ENCODE results near the gene PIK3CD.

PIK3CD gene

DNA sequence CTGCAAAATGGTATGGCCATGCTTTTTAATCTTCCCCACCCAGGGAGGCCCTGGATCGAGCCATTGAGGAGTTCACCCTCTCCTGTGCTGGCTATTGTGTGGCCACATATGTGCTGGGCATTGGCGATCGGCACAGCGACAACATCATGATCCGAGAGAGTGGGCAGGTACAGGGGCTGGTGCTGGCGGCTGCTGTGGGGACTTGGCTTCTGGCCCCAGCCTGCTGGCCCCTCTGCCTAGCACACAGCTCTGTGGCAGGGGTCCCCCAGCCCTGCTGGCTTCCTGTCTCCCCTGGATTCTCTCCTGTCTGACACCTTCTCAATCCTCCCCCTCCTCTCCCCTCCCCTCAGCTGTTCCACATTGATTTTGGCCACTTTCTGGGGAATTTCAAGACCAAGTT is 72.4 kb downstream of the PIK3CD start:
- no peaks in the 10 kb centered on the region for H3K27me3 ChIP-seq (ENCODE audit: control insufficient read depth in 1 of 2, insufficient read depth in 2 of 2, low read length in 2 of 2)

DNA sequence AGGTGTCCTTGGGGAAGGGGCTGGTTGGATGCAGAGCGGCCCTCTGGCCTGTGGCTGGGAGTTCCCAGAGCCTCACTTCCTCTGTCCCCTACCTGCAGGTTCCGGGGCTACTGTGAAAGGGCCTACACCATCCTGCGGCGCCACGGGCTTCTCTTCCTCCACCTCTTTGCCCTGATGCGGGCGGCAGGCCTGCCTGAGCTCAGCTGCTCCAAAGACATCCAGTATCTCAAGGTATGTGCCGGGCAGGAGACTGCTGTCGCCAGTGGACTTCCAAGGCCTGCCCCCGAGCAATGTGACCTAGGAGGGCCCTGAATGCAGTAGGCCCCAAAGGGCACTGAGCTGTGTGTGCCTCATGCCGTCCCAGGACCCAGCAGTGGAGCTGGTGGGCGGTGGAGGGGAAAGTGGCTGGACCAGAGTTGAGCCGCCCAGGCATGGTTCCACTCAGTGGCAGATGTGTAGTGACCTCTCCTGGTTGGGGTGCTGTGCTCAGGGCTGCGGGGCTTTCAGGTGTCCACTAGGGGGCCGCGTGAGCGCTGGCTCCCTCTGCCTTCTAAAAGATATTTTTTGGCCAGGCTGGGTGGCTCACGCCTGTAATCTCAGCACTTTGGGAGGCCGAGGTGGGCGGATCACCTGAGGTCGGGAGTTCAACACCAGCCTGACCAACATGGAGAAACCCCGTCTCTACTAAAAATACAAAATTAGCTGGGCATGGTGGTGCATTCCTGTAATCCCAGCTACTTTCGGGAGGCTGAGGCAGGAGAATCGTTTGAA is 73.4 kb downstream of the PIK3CD start:
- no peaks in the 10 kb centered on the region for H3K9me3 ChIP-seq (ENCODE audit: control insufficient read depth in 1 of 2, low read length in 2 of 2)
- H3K9ac ChIP-seq (ENCODE audit: low read depth in 1 of 2, low read length in 2 of 2) = no peak overlapping the region
- H3K36me3 ChIP-seq (ENCODE audit: control insufficient read depth in 1 of 2, insufficient read depth in 2 of 2, low read length in 2 of 2) = peaks cover 6 to 36% of the 10 kb centered on the region in 2 donors
- no peaks in the 10 kb centered on the region for H3K4me1 ChIP-seq (ENCODE audit: control insufficient read depth in 1 of 2, insufficient read depth in 2 of 2, low read length in 2 of 2)
- H3K4me3 ChIP-seq (ENCODE audit: low read depth in 1 of 2, low read length in 2 of 2) = no peak overlapping the region
- H3K27me3 ChIP-seq (ENCODE audit: control insufficient read depth in 1 of 2, insufficient read depth in 2 of 2, low read length in 2 of 2) = no peaks in the 10 kb centered on the region
- H3K27ac ChIP-seq (ENCODE audit: low read depth, low read length) = no peak overlapping the region

More for the DNA sequence above, 72.4 kb downstream of the PIK3CD start:
- no peak overlapping the region for H3K9ac ChIP-seq (ENCODE audit: low read depth in 1 of 2, low read length in 2 of 2)
- no peaks in the 10 kb centered on the region for H3K9me3 ChIP-seq (ENCODE audit: control insufficient read depth in 1 of 2, low read length in 2 of 2)
- peaks cover 6 to 32% of the 10 kb centered on the region in 2 donors for H3K36me3 ChIP-seq (ENCODE audit: control insufficient read depth in 1 of 2, insufficient read depth in 2 of 2, low read length in 2 of 2)
- H3K27ac ChIP-seq (ENCODE audit: low read depth, low read length) = no peak overlapping the region
- peaks cover 0 to under 1% of the 10 kb centered on the region in 2 donors for H3K4me1 ChIP-seq (ENCODE audit: control insufficient read depth in 1 of 2, insufficient read depth in 2 of 2, low read length in 2 of 2)
- H3K4me3 ChIP-seq (ENCODE audit: low read depth in 1 of 2, low read length in 2 of 2) = no peak overlapping the region

DNA sequence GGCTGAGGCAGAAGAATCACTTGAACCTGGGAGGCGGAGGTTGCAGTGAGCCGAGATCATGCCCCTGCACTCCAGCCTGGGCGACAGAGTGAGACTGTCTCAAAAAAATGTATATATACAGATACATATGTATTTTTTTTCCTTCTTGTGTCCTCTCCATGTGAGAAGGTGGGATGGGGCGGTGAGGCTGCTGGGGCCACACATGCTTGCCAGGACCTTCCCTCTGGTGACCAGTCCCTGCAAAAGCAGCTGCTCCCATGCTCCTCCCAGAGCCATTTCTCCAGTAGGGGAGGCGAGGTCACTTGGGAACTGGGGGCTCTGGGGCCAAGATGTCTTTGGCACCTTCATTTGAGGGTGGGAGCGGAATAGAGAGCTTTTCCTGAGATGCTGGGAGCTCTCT is 74.9 kb downstream of the PIK3CD start:
- no peaks in the 10 kb centered on the region for H3K4me1 ChIP-seq (ENCODE audit: control insufficient read depth in 1 of 2, insufficient read depth in 2 of 2, low read length in 2 of 2)
- H3K9me3 ChIP-seq (ENCODE audit: control insufficient read depth in 1 of 2, low read length in 2 of 2) = no peaks in the 10 kb centered on the region
- peaks cover 19 to 49% of the 10 kb centered on the region in 2 donors for H3K36me3 ChIP-seq (ENCODE audit: control insufficient read depth in 1 of 2, insufficient read depth in 2 of 2, low read length in 2 of 2)
- no peak overlapping the region for H3K27ac ChIP-seq (ENCODE audit: low read depth, low read length)
- no peak overlapping the region for H3K4me3 ChIP-seq (ENCODE audit: low read depth in 1 of 2, low read length in 2 of 2)
- H3K9ac ChIP-seq (ENCODE audit: low read depth in 1 of 2, low read length in 2 of 2) = no peak overlapping the region
- H3K27me3 ChIP-seq (ENCODE audit: control insufficient read depth in 1 of 2, insufficient read depth in 2 of 2, low read length in 2 of 2) = no peaks in the 10 kb centered on the region

DNA sequence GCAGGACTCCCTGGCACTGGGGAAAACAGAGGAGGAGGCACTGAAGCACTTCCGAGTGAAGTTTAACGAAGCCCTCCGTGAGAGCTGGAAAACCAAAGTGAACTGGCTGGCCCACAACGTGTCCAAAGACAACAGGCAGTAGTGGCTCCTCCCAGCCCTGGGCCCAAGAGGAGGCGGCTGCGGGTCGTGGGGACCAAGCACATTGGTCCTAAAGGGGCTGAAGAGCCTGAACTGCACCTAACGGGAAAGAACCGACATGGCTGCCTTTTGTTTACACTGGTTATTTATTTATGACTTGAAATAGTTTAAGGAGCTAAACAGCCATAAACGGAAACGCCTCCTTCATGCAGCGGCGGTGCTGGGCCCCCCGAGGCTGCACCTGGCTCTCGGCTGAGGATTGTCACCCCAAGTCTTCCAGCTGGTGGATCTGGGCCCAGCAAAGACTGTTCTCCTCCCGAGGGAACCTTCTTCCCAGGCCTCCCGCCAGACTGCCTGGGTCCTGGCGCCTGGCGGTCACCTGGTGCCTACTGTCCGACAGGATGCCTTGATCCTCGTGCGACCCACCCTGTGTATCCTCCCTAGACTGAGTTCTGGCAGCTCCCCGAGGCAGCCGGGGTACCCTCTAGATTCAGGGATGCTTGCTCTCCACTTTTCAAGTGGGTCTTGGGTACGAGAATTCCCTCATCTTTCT is 75.5 kb downstream of the PIK3CD start:
- H3K4me3 ChIP-seq (ENCODE audit: low read depth in 1 of 2, low read length in 2 of 2) = no peak overlapping the region
- H3K27ac ChIP-seq (ENCODE audit: low read depth, low read length) = no peak overlapping the region
- no peaks in the 10 kb centered on the region for H3K4me1 ChIP-seq (ENCODE audit: control insufficient read depth in 1 of 2, insufficient read depth in 2 of 2, low read length in 2 of 2)
- H3K27me3 ChIP-seq (ENCODE audit: control insufficient read depth in 1 of 2, insufficient read depth in 2 of 2, low read length in 2 of 2) = no peaks in the 10 kb centered on the region
- H3K9me3 ChIP-seq (ENCODE audit: control insufficient read depth in 1 of 2, low read length in 2 of 2) = no peaks in the 10 kb centered on the region
- peaks cover 24 to 55% of the 10 kb centered on the region in 2 donors for H3K36me3 ChIP-seq (ENCODE audit: control insufficient read depth in 1 of 2, insufficient read depth in 2 of 2, low read length in 2 of 2)
- no peak overlapping the region for H3K9ac ChIP-seq (ENCODE audit: low read depth in 1 of 2, low read length in 2 of 2)

DNA sequence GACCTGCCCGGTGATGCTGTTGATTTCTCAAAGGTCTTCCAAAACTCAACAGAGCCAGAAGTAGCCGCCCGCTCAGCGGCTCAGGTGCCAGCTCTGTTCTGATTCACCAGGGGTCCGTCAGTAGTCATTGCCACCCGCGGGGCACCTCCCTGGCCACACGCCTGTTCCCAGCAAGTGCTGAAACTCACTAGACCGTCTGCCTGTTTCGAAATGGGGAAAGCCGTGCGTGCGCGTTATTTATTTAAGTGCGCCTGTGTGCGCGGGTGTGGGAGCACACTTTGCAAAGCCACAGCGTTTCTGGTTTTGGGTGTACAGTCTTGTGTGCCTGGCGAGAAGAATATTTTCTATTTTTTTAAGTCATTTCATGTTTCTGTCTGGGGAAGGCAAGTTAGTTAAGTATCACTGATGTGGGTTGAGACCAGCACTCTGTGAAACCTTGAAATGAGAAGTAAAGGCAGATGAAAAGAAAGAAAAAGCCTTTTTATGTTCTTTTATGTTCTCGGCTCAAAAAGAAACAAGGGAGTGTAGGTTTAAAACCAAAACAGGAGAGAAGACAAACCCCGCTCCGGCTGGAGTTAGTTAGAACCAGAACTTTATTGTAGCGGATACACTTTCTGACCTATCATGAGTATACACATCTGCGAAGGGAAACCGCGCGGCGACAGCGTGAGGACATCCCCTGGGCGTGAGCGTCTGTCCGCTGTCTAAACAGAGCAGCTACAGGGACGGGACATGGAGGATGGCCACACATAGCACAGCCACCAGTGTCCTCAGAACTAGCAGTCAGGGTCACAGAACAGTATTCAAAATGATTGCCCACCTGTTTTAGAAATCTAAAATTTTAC is 77.1 kb downstream of the PIK3CD start:
- Histone ChIP-seq H3K27ac (ENCODE audit: low read depth, low read length) (no peak overlapping the region), H3K9ac (ENCODE audit: low read depth in 1 of 2, low read length in 2 of 2) (no peak overlapping the region), H3K27me3 (ENCODE audit: control insufficient read depth in 1 of 2, insufficient read depth in 2 of 2, low read length in 2 of 2) (no peaks in the 10 kb centered on the region), H3K36me3 (ENCODE audit: control insufficient read depth in 1 of 2, insufficient read depth in 2 of 2, low read length in 2 of 2) (peaks cover 36 to 58% of the 10 kb centered on the region in 2 donors), H3K9me3 (ENCODE audit: control insufficient read depth in 1 of 2, low read length in 2 of 2) (no peaks in the 10 kb centered on the region), H3K4me1 (ENCODE audit: control insufficient read depth in 1 of 2, insufficient read depth in 2 of 2, low read length in 2 of 2) (no peaks in the 10 kb centered on the region), H3K4me3 (ENCODE audit: low read depth in 1 of 2, low read length in 2 of 2) (no peak overlapping the region)

DNA sequence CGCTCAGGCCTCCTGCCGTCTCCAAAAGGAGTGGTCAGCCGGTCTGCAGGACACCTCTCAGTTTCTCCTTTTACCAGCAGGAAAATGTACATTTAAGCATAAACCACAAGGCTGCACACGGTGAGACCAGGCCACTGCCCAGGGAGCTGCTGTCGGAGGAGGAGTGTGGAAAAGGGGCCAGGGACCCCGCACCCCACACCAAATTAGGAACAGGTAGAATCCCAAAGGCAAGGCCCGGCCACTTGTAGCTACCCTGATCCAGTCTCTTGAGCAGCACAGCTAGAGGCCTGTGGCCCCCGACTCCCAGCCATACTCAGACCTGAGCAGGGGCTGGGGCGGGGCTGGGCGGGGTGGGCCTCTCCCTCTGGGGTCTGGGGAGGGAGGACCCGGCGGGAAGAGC is 78.0 kb downstream of the PIK3CD start:
- peaks cover 41 to 66% of the 10 kb centered on the region in 2 donors for H3K36me3 ChIP-seq (ENCODE audit: control insufficient read depth in 1 of 2, insufficient read depth in 2 of 2, low read length in 2 of 2)

DNA sequence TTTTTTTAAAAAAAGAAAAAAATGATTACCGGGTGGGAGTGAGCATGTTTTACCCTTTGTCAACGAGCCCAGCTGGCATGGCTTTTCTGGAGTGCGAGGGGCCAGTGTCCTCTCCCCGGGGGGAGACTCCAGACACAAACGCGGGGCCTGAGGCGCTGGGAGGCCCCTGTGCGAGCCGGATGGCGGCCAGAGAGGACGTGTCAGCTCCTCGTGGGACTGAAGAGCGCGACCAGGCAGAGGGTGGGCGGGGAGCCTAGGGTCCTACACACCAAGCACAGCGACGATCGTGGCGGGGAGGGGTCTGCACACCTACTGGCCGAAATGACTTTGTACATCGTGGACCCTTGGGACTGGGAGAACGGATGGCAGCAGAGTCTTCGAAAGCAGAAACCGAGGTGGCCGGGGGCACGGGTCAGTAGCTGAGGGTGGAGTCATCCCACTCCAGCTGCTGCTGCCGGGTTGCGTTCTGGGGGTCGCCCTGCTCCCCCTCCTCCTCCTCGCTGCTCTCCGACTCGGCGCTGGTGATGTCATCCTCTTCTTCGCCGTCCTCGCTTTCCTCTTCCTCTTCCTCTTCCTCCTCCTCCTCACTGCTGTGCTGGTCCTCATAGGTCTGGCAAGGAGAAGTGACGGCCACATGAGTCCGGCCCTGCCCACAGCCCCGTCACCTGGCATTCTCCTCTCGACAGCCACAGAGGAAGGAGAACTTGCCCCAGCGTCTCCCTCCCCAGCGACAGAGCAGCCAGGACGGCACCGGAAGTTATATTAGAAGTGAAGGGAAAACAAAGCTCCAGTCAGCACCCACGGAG is 78.8 kb downstream of the PIK3CD start:
- Histone ChIP-seq H3K27ac (ENCODE audit: low read depth, low read length) (no peak overlapping the region), H3K4me1 (ENCODE audit: control insufficient read depth in 1 of 2, insufficient read depth in 2 of 2, low read length in 2 of 2) (no peaks in the 10 kb centered on the region)

More for the DNA sequence above, 78.0 kb downstream of the PIK3CD start:
- Histone ChIP-seq H3K9ac (ENCODE audit: low read depth in 1 of 2, low read length in 2 of 2) (no peak overlapping the region), H3K27ac (ENCODE audit: low read depth, low read length) (no peak overlapping the region), H3K4me3 (ENCODE audit: low read depth in 1 of 2, low read length in 2 of 2) (no peak overlapping the region), H3K27me3 (ENCODE audit: control insufficient read depth in 1 of 2, insufficient read depth in 2 of 2, low read length in 2 of 2) (no peaks in the 10 kb centered on the region), H3K4me1 (ENCODE audit: control insufficient read depth in 1 of 2, insufficient read depth in 2 of 2, low read length in 2 of 2) (no peaks in the 10 kb centered on the region), H3K9me3 (ENCODE audit: control insufficient read depth in 1 of 2, low read length in 2 of 2) (no peaks in the 10 kb centered on the region)

DNA sequence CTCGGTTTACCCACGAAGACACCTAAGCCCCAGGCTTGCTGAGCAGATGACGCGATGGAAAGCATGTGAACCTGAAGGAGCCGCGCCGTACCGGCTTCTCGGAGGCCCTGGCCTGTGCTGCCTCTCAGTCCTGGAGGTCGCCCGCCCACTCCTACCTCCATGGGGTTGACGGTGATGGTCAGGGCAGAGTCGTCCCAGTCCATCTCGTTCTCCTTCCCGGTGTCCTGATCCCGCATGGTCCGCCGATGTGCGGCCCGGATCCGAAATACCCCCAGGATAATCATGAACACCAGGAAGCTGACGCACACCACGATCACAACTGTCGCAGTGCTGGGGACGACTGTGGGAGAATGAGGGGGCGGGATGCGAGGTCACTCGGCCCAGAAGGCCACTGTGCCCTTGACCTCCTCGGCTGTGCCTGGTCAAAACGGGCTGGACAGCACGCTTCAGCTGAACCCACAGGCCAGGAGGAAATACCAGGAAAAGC is 79.6 kb downstream of the PIK3CD start:
- Histone ChIP-seq H3K4me3 (ENCODE audit: low read depth in 1 of 2, low read length in 2 of 2) (no peak overlapping the region), H3K27me3 (ENCODE audit: control insufficient read depth in 1 of 2, insufficient read depth in 2 of 2, low read length in 2 of 2) (no peaks in the 10 kb centered on the region), H3K9ac (ENCODE audit: low read depth in 1 of 2, low read length in 2 of 2) (no peak overlapping the region), H3K36me3 (ENCODE audit: control insufficient read depth in 1 of 2, insufficient read depth in 2 of 2, low read length in 2 of 2) (peaks cover 56 to 82% of the 10 kb centered on the region in 2 donors), H3K9me3 (ENCODE audit: control insufficient read depth in 1 of 2, low read length in 2 of 2) (no peaks in the 10 kb centered on the region), H3K27ac (ENCODE audit: low read depth, low read length) (no peak overlapping the region), H3K4me1 (ENCODE audit: control insufficient read depth in 1 of 2, insufficient read depth in 2 of 2, low read length in 2 of 2) (no peaks in the 10 kb centered on the region)

More for the DNA sequence above, 78.8 kb downstream of the PIK3CD start:
- H3K9me3 ChIP-seq (ENCODE audit: control insufficient read depth in 1 of 2, low read length in 2 of 2) = no peaks in the 10 kb centered on the region
- no peak overlapping the region for H3K9ac ChIP-seq (ENCODE audit: low read depth in 1 of 2, low read length in 2 of 2)
- H3K4me3 ChIP-seq (ENCODE audit: low read depth in 1 of 2, low read length in 2 of 2) = no peak overlapping the region
- H3K27me3 ChIP-seq (ENCODE audit: control insufficient read depth in 1 of 2, insufficient read depth in 2 of 2, low read length in 2 of 2) = no peaks in the 10 kb centered on the region
- peaks cover 48 to 74% of the 10 kb centered on the region in 2 donors for H3K36me3 ChIP-seq (ENCODE audit: control insufficient read depth in 1 of 2, insufficient read depth in 2 of 2, low read length in 2 of 2)

DNA sequence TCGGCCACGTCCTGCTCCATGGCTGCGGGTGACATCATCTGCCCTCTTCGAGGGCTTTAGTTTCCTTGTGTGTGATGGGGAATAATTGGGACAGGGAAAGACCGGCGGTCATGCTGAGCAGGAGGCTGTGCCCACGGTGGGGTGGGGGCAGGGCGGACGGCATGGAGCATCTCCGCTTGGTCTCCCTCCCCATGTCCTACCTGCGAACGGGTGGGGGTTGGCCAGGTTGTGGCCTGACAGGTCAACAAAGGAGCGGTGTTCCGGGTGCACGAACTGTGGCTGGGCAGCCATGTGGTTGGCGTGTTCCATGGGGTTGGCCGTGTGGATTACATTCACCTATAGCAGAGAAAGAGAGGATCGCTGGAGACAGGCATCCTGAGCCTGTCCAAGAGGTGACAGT is 80.0 kb downstream of the PIK3CD start:
- peaks cover 60 to 84% of the 10 kb centered on the region in 2 donors for H3K36me3 ChIP-seq (ENCODE audit: control insufficient read depth in 1 of 2, insufficient read depth in 2 of 2, low read length in 2 of 2)
- H3K4me1 ChIP-seq (ENCODE audit: control insufficient read depth in 1 of 2, insufficient read depth in 2 of 2, low read length in 2 of 2) = no peaks in the 10 kb centered on the region

More for the DNA sequence above, 80.0 kb downstream of the PIK3CD start:
- H3K4me3 ChIP-seq (ENCODE audit: low read depth in 1 of 2, low read length in 2 of 2) = no peak overlapping the region
- H3K27me3 ChIP-seq (ENCODE audit: control insufficient read depth in 1 of 2, insufficient read depth in 2 of 2, low read length in 2 of 2) = no peaks in the 10 kb centered on the region
- no peaks in the 10 kb centered on the region for H3K9me3 ChIP-seq (ENCODE audit: control insufficient read depth in 1 of 2, low read length in 2 of 2)
- no peak overlapping the region for H3K9ac ChIP-seq (ENCODE audit: low read depth in 1 of 2, low read length in 2 of 2)
- no peak overlapping the region for H3K27ac ChIP-seq (ENCODE audit: low read depth, low read length)

Data from duodenal mucosa (tissue), 2 donors.